PC-3 (cell line): ENCODE measurements around the gene SMYD3. TPM values are rescaled to one million over a fixed set of nuclear protein-coding genes. Genes with fewer than 3 reads are reported as not detected.

Source experiments
- ATAC-seq: fragments of 200-7000 bp; cut with Tn5 transposase; 2 replicates; pipeline ENCODE4 v1.9.1; 2020; ENCODE audit warnings: mild to moderate bottlenecking, moderate library complexity
- BruUV-seq: library from RNA; stranded (reverse); fragments of 400-500 nt; replicated peaks from 2 replicates; lab custom pipeline; 2021; lab: Mats Ljungman, UMichigan
- CTCF ChIA-PET: fragments of 300-600 bp; sonication (Branson Sonifier 250); formaldehyde crosslinking; loops from one replicate; lab custom pipeline; 2022; ENCODE audit warnings: antibody characterized with exemption; lab: Charles Lee
- POLR2A ChIA-PET: fragments of 300-600 bp; sonication (Branson Sonifier 250); formaldehyde crosslinking; loops from one replicate; lab custom pipeline; 2022; ENCODE audit warnings: antibody characterized with exemption; ENCODE audit not compliant: unreplicated experiment; lab: Charles Lee
- DNase-seq: peaks from one replicate; pipeline ENCODE4 v3.0.0-alpha.2; 2015
- H2AFZ ChIP-seq: fragments of 300-600 bp; sonication (generic); 2 replicates; pipeline ENCODE4 v1.6.0; 2016; ENCODE audit warnings: antibody characterized with exemption, low read length
- H3F3A ChIP-seq: fragments of 300-600 bp; sonication (generic); one replicate; pipeline ENCODE4 v1.6.0; 2017; ENCODE audit warnings: antibody characterized with exemption, low read length, control low read depth, mild to moderate bottlenecking; ENCODE audit not compliant: unreplicated experiment
- H3K27ac ChIP-seq: fragments of 300-600 bp; sonication (generic); 2 replicates; pipeline ENCODE4 v1.5.1; 2016; ENCODE audit warnings: mild to moderate bottlenecking, low read length
- H3K27me3 ChIP-seq: fragments of 300-600 bp; sonication (generic); 2 replicates; pipeline ENCODE4 v1.6.1; 2016; ENCODE audit warnings: low read length, mixed read lengths
- H3K36me3 ChIP-seq: fragments of 300-600 bp; sonication (generic); 2 replicates; pipeline ENCODE4 v1.6.1; 2016; ENCODE audit warnings: low read depth, mixed run types, low read length, mixed read lengths
- H3K4me1 ChIP-seq: fragments of 300-600 bp; sonication (generic); 2 replicates; pipeline ENCODE4 v1.5.1; 2016; ENCODE audit warnings: low read length; ENCODE audit not compliant: insufficient read depth
- H3K4me2 ChIP-seq: fragments of 300-600 bp; sonication (generic); 2 replicates; pipeline ENCODE4 v1.6.0; 2016; ENCODE audit warnings: low read length
- H3K4me3 ChIP-seq: fragments of 300-600 bp; sonication (generic); 2 replicates; pipeline ENCODE4 v1.5.1; 2016; ENCODE audit warnings: mild to moderate bottlenecking, low read length, mixed read lengths
- H3K79me2 ChIP-seq: fragments of 300-600 bp; sonication (generic); 2 replicates; pipeline ENCODE4 v1.6.1; 2017; ENCODE audit warnings: low read length, mixed read lengths
- H3K9ac ChIP-seq: fragments of 300-600 bp; sonication (generic); 2 replicates; pipeline ENCODE4 v1.6.0; 2016; ENCODE audit warnings: mild to moderate bottlenecking, low read length
- H3K9me2 ChIP-seq: fragments of 300-600 bp; sonication (generic); replicated peaks from 2 replicates; pipeline ENCODE4 v1.6.1; 2016; ENCODE audit warnings: mixed run types, low read length, mixed read lengths
- H3K9me3 ChIP-seq: fragments of 300-600 bp; sonication (generic); 2 replicates; pipeline ENCODE4 v1.6.1; 2016; ENCODE audit warnings: low read length, mixed read lengths
- H4K20me1 ChIP-seq: fragments of 300-600 bp; sonication (generic); 2 replicates; pipeline ENCODE4 v1.6.1; 2016; ENCODE audit warnings: low read length, mixed read lengths
- CTCF ChIP-seq: fragments of 300-600 bp; sonication (generic); conservative IDR thresholded peaks from 2 replicates; pipeline ENCODE4 v1.5.1; 2017; ENCODE audit warnings: antibody characterized with exemption, low read depth, mild to moderate bottlenecking, low read length
- EZH2 ChIP-seq: fragments of 300-600 bp; sonication (generic); IDR thresholded peaks from one replicate; pipeline ENCODE4 v1.6.1; 2017; ENCODE audit warnings: antibody characterized with exemption, mild to moderate bottlenecking, low read length; ENCODE audit not compliant: unreplicated experiment
- EZH2phosphoT487 ChIP-seq: fragments of 300-600 bp; sonication (generic); IDR thresholded peaks from 2 replicates; pipeline ENCODE4 v1.6.1; 2018; ENCODE audit warnings: mild to moderate bottlenecking, antibody characterized with exemption, low read length, borderline replicate concordance
- intact Hi-C: fragments of 100-400 bp; cut with micrococcal nuclease; formaldehyde crosslinking; loops from 2 replicates; pipeline ENCODE4 v1.9.0; 2023
- total RNA-seq: library from RNA; depleted of rRNA; stranded (reverse); fragments of >200 nt; gene quantifications from 2 replicates; pipeline ENCODE4 v1.2.3, GENCODE V29; 2014

Gene SMYD3
- total RNA-seq, 1 experiment from 2014 or later, result 33.0 TPM

DNA sequence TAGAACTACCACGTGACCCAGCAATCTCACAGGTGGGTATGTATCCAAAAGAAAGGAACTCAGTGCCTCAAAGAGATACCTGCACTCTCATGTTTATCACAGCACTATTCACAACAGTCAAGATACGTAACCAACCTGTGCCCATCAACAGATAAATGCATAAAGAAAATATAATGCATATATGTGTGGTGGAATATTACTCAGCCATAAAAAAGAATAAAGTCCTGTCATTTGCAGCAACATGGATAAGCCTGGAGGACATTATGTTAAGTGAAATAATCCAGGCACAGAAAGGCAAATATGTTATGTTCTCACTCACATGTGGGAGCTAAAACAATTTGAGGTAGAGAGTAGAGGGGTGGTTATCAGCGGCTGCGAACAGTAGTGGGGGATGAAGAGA, 413.8 kb downstream of the SMYD3 start:
- intact Hi-C loops, result no loop called here
- TF ChIP-seq CTCF (no peak), EZH2 (no peak), EZH2phosphoT487 (no peak)
- Histone ChIP-seq H4K20me1 (no peaks in the 10 kb centered on the region), H3K9ac (no peak overlapping the region), H3K4me2 (no peak overlapping the region), H3F3A (no peaks in the 10 kb centered on the region), H3K79me2 (no peaks in the 10 kb centered on the region), H3K27ac (no peak overlapping the region), H3K36me3 (no peaks in the 10 kb centered on the region), H3K4me1 (no peaks in the 10 kb centered on the region), H3K9me3 (no peaks in the 10 kb centered on the region), H2AFZ (no peak overlapping the region), H3K4me3 (no peak overlapping the region), H3K9me2 (no peaks in the 10 kb centered on the region), H3K27me3 (no peaks in the 10 kb centered on the region)
- ChIA-PET POLR2A (no interaction called here), CTCF (no interaction called here)
- no TSS peak for BruUV-seq
- no peak for DNase-seq
- ATAC-seq, result no peak

DNA sequence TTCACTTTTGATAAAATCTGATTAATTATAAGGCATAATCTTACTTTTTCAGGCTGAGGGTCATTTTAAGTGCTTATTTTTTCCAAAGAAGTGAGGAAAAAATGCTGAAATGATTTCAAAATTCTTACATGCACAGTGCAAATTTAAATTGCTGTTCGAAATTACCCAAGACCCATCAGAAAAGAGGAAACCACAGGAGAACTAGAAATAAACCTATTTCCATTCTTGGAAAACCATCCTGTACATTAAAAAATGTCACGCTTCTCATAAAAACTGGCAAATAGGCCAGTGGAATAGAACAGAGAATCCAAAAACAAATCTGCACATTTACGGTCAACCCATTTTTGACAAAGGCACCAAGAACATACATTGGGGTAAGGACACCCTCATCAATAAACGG, 414.9 kb downstream of the SMYD3 start:
- no peak overlapping the region for H3K4me3 ChIP-seq
- ChIA-PET CTCF (interaction anchor here (0.6 kb wide), 1 partner anchor 1091 kb away, joined by 3 read pairs; no protein-coding TSS in a partner anchor), POLR2A (no interaction called here)
- H2AFZ ChIP-seq, result no peak overlapping the region
- H3K9me3 ChIP-seq, result no peaks in the 10 kb centered on the region
- intact Hi-C loops, result no loop called here
- no TSS peak for BruUV-seq
- no peak for DNase-seq
- no peaks in the 10 kb centered on the region for H4K20me1 ChIP-seq
- no peaks in the 10 kb centered on the region for H3F3A ChIP-seq
- H3K79me2 ChIP-seq, result no peaks in the 10 kb centered on the region
- no peaks in the 10 kb centered on the region for H3K9me2 ChIP-seq
- no peak for ATAC-seq
- H3K36me3 ChIP-seq, result no peaks in the 10 kb centered on the region
- H3K9ac ChIP-seq, result no peak overlapping the region
- H3K4me1 ChIP-seq, result no peaks in the 10 kb centered on the region
- no peak overlapping the region for H3K4me2 ChIP-seq
- no peak overlapping the region for H3K27ac ChIP-seq
- no peak for TF ChIP-seq CTCF
- no peaks in the 10 kb centered on the region for H3K27me3 ChIP-seq

DNA sequence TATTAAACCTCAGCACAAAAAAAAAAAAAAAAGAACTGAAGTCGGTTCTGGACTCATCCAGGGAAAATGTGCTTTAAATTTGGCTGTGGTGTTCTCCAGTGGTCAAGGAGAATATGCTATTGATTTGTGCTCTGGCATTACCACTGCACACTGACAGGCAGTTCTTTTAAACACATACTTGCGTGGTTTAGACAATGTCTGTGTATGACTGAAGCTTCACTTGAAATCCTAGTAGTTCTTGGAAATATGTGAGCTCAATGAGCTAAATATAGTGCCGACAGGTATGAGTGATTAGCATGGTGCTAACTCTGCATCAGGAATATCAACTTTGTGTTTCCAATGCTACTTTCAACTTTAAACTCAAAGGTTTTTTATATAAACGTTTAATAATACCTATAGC, 415.6 kb downstream of the SMYD3 start:
- TF ChIP-seq CTCF (no peak), EZH2phosphoT487 (no peak), EZH2 (no peak)
- CTCF ChIA-PET, result interaction anchor here (0.6 kb wide), 1 partner anchor 1090 kb away, joined by 3 read pairs; no protein-coding TSS in a partner anchor
- no peaks in the 10 kb centered on the region for H3K9me2 ChIP-seq
- no peaks in the 10 kb centered on the region for H3K36me3 ChIP-seq
- H3K4me1 ChIP-seq, result no peaks in the 10 kb centered on the region
- no peaks in the 10 kb centered on the region for H4K20me1 ChIP-seq
- H3K4me2 ChIP-seq, result no peak overlapping the region
- no peak overlapping the region for H2AFZ ChIP-seq
- no peak overlapping the region for H3K9ac ChIP-seq
- no peaks in the 10 kb centered on the region for H3K27me3 ChIP-seq
- POLR2A ChIA-PET, result no interaction called here
- ATAC-seq, result no peak
- intact Hi-C loops, result no loop called here
- no peak overlapping the region for H3K4me3 ChIP-seq
- no TSS peak for BruUV-seq
- DNase-seq, result no peak
- H3F3A ChIP-seq, result no peaks in the 10 kb centered on the region
- no peak overlapping the region for H3K27ac ChIP-seq
- H3K79me2 ChIP-seq, result no peaks in the 10 kb centered on the region
- no peaks in the 10 kb centered on the region for H3K9me3 ChIP-seq
